GM19372 (cell line): ENCODE measurements around the gene IGSF9.

Experiments
- ATAC-seq: cut with Tn5 transposase; IDR thresholded peaks from one replicate; pipeline ENCODE4 v1.9.1; 2021; ENCODE audit warnings: mild to moderate bottlenecking, low read depth, moderate library complexity; ENCODE audit not compliant: unreplicated experiment

The IGSF9 gene

DNA sequence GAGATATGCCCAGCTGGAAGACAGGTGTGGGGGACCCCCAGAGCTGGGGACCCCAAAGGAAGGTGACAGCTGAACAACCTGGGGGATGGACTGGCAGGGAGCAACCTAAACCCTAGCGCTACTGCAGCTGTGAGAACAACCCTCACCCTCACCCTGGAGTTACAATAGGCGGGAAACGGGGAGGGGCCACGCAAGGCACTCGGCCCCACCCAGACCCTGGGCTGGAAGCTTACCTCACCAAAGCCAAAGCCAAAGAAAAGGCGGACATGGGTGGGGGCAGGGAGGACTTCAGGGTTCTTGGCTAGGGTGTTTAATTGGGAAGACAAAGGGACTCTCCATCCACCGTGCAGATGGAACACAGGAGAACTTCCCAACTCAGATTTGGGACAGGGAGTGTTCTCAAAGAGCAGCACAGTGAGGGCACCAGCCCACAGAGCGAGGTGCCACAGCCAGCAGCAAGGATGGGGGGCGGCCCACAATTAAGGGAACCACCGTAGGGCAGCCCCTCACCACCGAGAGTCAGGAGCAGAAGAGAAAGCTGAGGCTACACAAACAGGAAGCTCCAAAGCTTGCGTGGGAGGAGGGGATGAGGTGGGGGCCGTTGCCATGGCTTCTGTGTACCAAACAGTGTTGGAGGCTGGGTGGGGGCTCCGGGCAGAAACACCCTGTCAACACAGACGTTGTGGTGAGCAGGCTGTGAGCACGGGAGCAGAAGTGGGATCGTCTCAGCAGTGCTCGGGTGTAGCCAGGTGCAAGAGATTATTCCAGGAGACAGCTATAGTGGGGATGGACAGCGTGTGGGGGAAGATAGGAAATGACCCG, 22.0 kb downstream of the IGSF9 start:
- ATAC-seq, result peak; percentile 21

DNA sequence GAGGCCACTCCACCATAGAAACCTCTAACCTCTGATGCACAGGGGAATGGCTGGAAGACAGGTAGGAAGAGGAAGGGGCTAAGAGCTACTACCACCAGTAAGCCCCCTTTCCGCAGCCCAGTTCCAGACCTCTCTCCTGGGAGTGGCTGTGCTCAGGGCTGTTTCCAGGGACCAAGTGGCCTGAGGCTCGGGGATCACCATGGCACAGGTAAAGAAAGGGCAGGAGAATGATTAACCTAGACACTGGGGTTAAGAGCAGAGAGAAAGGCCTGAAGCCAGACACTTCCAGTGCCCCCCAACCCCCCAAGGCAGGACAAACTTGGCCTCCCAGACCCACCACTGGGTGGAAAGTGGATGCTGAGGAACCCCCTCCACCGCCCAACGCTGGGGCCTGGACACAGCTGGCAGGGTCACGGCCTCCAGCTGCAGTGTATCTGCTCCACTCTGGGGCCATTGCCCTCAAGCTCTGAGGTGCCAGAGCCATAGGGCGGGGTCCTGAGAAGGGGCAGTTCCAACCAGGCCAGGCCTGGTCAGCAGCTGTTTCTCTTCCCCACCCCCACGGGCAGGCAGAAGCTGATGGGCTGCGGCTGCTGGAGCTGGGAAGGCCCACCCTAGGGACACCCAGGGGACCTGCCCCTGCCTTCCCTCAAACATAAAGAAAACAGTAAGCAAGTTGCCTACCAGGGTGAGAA, 22.8 kb downstream of the IGSF9 start:
- no peak for ATAC-seq

DNA sequence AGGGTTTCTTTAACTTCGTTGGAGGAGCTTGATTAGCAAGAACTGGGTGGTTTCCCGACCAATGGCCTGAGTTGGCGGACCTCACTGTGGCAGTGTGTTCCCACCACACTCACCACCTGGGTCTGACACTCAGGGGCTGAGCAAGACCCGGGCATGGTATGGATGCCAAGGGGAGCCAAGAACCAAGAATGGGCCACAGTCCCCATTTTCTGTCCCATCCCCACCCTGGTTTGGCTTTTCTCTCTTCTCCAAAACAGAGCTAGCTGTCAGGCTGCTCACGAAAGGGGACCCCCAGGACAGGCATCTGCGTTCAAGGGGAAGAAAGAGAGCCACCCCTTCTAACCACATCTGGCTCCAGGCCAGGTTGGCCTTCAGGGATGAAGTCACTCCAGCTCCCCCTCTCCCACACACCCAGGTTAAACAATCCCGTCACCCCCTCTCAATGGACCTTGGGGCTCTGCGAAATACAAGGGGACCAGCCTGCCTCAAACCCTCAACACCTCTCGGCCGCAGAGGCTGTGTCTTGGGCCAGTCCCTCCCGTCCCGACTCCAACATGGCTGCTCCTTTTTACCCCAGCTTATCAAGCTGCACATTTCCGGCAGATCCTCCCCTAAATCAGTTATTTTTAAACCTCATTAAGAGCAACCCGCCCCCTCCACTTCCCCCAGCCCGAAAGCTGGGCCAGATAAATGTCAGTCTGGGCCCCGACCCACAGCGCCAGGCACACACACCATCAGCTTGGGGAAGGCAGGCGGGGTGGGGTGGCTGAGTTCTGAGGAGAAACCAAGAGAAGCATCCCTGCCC, 23.5 kb downstream of the IGSF9 start:
- ATAC-seq, result no peak

DNA sequence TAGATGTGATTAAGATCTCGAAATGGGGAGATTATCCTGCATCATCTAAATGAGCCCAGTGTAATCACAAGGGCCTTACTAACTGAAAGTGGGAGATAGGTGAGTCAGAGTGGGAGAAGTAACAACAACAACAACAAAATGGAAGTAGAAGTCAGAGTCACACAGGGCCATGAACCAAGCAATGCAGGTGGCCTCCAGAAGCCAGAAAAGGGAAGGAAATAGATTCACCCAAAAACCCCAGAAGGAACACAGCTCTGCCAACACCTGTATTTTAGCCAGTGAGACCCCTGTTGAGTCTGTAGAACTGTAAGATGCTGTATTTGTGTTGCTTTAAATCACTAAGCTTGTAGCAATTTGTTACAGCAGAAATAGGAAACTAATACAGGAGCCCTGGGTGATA, 24.2 kb downstream of the IGSF9 start:
- no peak for ATAC-seq

DNA sequence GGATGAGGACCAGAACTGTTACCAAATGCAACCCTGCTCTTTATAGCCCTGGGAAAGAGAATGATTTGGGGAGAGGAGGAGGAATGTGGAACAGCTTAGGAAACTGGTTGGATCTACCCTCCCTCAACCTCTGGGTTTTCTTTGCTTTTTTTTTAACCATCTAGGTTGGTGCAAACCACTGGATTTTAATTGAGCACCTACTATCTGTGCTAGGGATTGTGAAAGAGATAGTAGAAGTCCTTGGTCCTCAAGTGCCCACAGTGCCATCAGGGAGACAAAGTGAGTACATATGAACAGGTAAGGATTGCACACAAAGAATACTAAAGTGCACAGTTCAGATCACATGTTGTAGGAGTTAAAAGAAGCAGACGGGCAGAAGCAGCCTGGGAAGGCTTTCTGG, 24.8 kb downstream of the IGSF9 start:
- no peak for ATAC-seq

DNA sequence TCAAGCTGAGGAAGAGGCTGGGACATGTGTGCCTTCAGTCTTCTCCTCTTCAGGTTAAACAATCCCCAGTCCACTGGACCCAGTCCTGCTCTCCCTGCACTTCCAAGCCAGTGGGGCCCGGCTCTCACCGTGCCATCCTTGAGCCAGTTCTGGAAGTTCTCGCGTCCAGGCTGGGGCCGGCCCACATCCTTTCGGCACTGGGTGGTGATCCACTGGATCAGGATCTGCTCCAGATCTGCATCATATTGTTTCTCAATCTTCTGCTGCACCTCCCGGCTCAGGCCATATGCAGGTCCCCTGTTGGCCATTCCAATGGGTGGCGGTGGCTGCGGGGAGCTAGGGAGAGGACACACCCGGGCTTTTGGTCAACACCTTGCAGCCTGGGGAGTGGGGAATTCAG, 25.2 kb downstream of the IGSF9 start:
- ATAC-seq, result no peak

DNA sequence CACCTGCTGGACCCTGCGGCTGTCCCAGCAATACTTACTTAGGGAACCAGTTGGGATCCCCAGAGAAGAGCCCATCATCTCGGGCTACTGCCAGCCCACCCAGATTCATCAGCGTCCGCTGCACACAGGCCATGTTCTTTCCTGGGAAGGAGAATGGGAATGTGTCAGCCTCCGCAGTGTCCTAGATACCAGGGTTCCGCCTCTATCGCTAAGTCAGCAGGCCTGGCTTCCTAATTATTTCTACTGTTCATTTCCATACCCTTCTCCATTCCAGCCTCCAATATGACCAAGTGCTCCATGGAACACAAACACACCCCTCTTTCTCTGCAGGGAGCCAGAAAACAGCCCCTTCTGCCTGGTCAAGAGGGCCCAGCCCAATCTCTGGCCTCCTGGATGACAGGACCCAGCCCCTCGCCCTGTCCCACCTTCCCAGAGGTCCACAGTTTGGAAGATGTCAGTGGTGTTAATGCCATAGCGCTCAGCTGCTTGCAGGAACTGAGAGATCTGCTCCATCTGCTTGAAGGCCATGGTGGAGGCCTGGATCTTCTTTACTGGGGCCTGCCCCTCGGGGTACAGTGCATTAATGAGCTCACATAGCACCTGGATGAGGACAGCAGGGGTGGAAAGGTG, 26.1 kb downstream of the IGSF9 start:
- no peak for ATAC-seq

DNA sequence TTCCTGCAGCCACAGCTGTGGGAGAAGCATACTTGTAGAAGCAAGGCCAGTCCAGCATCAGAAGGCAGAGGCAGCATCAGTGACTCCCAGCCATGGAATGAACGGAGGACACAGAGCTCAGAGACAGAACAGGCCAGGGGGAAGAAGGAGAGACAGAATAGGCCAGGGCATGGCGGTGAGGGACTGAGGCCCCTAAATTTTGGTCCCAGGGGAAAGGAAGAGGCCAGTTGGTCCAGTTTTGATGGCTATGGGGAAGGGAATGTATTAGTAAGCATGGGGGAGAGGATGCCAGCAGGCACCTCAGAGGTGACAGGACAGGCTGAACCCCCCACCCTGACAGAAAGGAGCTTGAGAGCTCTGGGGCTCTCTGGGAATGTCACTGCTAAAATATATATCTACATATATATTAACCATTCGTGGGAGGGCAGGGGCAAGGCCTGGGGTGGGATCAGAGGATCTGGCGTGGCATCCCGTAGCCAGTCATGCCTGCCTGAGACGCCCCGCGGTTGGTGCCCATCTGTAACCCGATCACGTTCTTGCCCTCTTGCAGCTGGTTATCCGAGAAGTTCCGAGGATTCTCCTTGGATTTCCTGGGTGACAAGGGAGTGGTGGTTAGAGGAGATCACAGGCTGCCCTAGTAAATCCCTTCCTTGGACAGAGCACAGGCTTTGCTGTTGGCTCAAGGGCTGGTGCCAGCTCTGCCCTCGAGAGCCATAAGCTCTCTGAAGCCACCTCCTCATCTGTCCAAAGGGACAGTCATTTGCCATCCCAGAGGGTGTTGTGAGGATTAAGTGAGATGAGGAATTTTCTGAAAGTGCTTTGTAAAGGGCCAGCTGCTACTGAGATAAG, 26.8 kb downstream of the IGSF9 start:
- no peak for ATAC-seq

DNA sequence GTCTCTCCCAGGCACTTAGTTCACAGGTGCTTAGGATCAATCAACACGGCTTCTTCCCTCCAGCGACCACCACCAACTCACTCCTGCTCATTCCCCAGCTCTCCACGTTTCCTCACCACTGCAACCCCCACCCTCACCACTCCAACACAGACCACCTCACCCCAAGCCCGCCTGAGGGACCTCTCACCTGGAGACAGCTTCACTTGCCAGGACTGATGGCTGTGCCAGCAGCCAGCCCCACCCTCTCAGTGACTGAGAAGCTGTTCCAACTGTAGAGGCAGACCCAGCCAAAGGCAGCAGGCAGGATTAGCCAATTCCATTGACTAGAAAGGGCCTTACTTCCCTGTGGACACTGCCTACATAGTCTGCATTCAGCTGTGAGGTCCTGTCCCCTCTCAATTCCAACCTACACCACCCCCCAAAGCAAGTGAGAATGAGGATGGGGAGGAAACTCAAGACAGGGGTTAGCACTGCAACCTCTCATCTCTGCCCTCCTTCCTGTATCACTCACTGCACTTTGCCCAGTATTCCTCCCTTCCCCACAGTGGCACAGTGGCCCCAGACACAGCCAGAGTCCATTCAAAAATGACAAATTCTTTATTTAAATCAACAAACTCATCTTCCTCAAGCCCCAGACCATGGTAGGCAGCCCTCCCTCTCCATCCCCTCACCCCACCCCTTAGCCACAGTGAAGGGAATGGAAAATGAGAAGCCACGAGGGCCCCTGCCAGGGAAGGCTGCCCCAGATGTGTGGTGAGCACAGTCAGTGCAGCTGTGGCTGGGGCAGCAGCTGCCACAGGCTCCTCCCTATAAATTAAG, 27.7 kb downstream of the IGSF9 start:
- ATAC-seq, result no peak

DNA sequence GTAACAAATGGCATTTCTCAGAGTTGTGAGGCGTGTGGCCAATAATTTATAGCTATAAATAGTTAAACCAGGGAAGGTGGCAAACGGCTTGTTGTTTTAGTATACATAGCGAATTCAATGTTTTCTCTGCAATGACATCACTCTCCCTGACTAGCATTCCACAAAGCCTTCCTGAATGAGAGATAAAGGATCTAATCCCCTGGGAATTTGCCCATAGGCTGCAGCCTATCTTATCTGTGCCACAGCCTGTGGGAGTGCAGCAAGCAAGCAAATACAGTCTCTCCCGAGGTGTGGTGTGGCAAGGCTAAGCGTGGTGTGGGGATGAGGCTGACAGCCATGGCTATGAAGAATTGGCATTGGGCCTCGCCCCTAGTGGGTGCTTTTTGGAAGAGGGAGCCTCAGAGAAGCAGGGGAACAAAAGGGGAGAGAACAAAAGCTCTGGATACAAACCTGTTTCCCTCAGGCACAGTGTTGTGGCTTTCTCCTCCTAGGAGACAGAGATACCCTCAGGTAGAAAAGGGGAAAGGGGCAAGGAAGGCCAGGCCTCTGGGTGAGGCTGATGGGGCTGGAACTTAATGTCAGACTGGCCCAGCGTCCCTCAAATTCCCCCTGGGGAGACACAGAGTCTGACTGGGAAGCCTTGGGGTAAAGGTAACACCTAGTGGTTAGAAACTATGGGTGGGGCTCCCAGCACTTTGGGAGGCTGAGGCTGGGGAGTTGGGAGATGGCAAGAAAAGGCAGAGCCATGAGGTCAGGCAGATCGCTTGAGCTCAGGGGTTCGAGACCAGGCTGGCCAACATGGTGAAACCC, 29.0 kb downstream of the IGSF9 start:
- no peak for ATAC-seq

DNA sequence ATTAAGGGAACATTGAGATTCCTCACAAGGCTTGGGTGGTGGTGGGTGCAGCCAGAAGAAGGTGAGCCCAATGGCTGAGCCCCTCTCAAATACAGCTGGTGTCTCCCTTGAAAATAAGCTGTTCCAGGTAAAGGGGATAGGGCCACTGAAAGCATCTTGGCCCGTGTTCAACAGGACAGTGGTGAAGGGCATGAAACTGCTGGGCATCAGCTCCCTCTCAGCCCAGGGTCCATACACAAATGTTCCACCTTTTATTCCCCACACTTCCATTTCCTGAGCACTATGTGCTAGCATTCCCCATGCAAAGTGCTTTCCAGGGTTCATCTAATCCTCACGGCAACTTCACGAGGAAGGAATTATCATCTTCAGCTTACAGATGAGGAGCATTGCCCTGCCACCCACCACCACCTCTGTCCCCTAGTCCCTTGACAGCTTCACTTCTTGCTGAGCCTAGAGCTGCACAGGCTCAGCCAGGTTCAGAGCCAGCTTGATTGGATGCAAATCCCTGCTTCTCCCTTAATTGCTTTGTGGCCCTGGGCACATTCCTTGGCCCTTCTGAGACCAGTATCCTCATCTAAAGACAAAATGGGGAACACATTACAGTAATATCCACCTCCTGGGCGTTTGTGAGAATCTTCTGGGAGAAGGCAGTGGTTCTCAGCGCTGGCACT, 29.7 kb downstream of the IGSF9 start:
- ATAC-seq, result no peak

DNA sequence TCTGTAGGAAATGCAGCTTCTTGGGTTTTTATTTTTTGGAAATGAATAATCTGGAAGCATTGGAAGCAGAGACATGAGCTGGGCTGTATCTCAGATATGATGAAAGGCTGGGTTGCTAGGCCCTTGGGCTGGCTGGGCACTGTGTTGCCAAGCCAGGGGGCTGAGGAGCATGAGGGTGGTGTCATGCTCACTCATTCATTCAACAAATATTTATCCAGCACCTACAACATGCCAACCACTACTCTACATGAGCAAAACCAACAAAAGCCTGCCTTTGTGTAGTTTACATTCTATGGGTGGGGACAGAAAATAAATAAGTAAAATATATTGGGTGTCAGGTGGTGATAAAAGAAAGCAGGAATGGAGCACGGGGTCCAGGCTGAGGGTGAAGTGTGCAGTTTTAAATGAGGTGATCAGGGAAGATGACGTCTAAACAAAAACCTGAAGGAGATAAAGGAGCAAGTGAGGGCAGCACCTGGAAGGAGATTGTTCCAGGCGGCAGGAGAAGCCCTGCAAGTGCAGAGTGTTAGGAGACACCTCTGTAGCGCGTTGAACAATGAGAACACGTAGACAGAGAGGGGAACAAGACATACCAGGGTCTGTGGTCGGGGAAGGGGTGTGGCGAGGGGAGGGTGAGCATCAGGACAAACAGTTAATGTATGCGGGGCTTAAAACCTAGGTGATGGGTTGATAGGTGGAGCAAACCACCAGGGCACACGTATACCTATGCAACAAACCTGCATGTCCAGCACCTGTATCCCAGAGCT, 31.0 kb downstream of the IGSF9 start:
- no peak for ATAC-seq

DNA sequence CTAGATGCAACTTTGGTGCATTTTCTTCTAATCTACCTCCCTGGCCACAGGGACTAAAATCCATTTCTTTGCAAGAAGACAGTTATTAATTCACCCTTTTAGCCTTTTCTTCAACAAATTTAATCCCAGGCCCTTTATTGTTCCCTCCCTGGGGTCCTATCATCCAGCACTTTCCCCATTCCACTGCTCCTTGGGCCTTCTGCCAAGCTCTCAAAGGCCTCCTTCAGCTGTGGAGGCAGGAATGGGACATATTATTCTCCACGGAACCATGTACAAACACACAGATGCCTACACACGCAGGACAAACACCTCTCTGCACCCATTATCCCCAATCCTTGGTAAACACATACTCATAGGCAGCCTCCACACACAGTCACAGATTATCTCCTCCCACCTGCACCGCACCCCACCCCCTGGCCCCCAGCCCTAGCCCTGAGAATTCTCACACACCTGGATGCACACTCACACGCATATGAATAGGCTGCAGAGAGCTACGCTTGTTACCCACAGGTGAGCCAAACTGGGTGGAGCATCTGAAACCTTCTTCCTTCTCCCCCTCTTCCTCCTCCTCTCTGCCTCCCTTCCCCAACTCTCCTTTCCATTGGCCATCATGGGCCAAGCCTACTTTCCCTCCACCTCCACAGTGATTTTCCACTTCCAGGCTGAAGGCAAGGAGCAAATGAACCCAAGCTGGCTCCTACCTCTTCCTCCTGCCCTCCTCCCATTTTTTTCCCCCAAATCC, 31.8 kb downstream of the IGSF9 start:
- ATAC-seq, result no peak

DNA sequence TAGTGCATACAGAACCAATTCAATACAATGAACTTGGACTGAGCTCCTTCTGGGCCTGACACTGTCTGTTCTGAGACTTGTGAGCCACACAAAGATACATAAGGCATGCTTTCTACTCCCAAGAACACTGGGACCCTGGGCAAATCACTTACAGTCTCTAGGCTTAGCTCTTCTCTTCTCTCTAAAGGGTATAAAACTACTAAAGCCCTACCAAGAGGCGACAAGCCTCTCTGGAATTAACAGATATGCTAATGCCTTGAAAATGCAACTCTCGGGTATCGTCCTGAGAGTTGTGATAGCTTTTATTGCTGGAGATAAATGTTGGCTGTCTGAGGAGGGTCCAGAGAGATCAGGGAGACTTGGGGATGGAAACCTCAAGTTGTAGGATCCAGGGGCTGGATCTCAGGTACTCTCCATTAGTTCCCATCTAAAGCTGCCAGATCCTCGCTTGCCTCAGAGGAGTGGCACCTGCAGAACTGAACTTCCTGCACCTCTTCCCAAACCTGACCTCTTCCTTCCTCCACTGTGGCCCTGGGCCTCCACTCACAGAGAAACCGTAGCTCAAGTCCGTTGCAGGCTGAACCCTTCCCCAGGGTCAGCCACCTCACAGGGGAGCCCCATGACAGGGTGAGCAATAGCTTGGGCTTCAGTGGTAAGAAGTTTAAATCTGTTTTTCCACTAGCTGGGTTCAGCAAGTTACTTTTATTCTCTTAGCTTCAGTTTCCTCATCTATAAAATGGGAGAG, 33.9 kb downstream of the IGSF9 start:
- no peak for ATAC-seq

DNA sequence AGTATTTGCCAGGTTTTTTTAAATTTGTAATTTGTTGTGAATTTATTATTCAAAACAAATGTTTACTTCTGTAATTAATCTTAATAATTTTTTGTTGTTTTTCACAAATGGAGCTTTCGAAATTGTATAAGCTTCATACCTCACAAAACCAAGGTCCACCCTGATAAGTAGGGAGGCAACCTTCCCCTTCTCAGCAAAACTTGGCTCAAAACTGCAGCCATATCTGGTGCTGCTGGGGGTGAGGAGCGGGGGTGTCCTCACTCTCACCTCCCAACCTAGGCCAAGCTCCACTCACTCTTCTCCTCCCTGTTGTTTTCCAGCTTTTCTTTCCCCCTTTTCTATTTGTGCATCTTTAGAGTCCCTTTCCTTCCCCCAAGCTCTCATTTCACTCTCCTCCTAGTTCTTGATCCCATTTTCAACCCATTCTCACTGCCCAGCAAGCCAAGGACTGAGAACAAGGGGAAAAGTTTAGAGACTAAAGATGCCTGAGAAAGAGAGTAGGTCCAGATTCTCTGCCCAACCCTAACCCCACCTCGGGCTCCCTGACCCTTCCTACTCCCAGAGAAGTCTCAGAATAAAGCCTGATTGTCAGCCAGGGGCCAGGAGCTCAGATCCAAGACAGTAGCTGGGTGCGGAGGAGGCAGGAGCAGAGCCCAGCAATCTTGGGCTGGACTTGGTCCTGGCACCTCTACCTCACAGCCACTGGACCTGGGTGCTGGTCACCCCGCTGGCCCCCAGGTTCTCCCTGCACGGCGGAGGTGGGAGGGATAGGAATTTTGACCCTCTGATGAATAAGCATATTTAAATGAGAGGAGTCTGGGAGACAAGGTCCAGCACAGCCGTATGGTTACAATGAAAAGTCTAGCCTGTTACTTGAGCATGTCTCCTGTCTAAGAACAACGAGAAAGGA, 37.1 kb downstream of the IGSF9 start:
- ATAC-seq, result no peak
